ENCODE results near the gene QSOX1. TPM values are rescaled to one million over a fixed set of nuclear protein-coding genes. Genes with fewer than 3 reads are reported as not detected.

Gene QSOX1
- total and polyA plus RNA-seq, 2 of the 4 experiments (the other 2 are of a cell fraction): 102 to 791 TPM

- Histone ChIP-seq H2BK15ac (ENCODE audit: low read depth, low read length) (peak overlapping the region; percentile 75; the same call in 2 of the 3 replicates), H3K56ac (ENCODE audit: extremely low read depth, insufficient read depth, low read length) (peak overlapping the region; percentile 59; the same call in 1 of the 2 replicates), H3K18ac (ENCODE audit: low read depth, low read length) (peak overlapping the region; percentile 92), H2AFZ (replicated peaks; ENCODE audit: low read length, poor library complexity) (peak overlapping the region; percentile 63), H3K9me1 (ENCODE audit: insufficient read depth, low read length) (peaks cover 20% of the 10 kb centered on the region), H3K9me3 (ENCODE audit: control insufficient read depth, insufficient read depth, low read length) (no peaks in the 10 kb centered on the region), H3K27ac (ENCODE audit: insufficient read depth, low read length) (peak overlapping the region; percentile 75), H2BK20ac (ENCODE audit: low read depth, low read length) (peak overlapping the region; percentile 62), H4K91ac (ENCODE audit: insufficient read depth, low read depth, low read length) (peak overlapping the region; percentile 90), H3K9ac (ENCODE audit: low read depth, low read length) (no peak overlapping the region), H3K4ac (ENCODE audit: low read depth, low read length) (peak overlapping the region; percentile 87), H4K20me1 (ENCODE audit: insufficient read depth, low read length) (no peaks in the 10 kb centered on the region), H2AK9ac (replicated peaks; ENCODE audit: low read depth, low read length, poor library complexity) (peak overlapping the region; percentile 80), H3K4me3 (ENCODE audit: insufficient read depth, low read depth, low read length) (no peak overlapping the region), H3K23ac (ENCODE audit: low read depth, low read length) (peak overlapping the region; percentile 61), H3K14ac (replicated peaks; ENCODE audit: low read depth, low read length) (peak overlapping the region; percentile 71), H3K79me1 (ENCODE audit: low read depth in 1 of 2, low read length in 2 of 2) (peaks cover 0 to 12% of the 10 kb centered on the region in 2 experiments; a peak in 3 of 4 replicates), H3K4me1 (ENCODE audit: control insufficient read depth, insufficient read depth, low read length) (peaks cover 38% of the 10 kb centered on the region), H3K27me3 (ENCODE audit: control insufficient read depth, insufficient read depth, low read length) (no peaks in the 10 kb centered on the region), H2BK120ac (ENCODE audit: low read depth, low read length) (peak overlapping the region; percentile 93), H3K4me2 (ENCODE audit: low read depth, low read length) (no peak overlapping the region), H4K8ac (ENCODE audit: low read depth in 2 of 2, low read length in 2 of 2) (peak overlapping the region; percentile 45 to 87), H4K5ac (ENCODE audit: low read depth, low read length) (peak overlapping the region; percentile 83), H2AK5ac (ENCODE audit: low read depth, low read length) (peak overlapping the region; percentile 95), H2BK5ac (ENCODE audit: low read depth, low read length, poor library complexity, severe bottlenecking) (peak overlapping the region; percentile 80), H3K36me3 (ENCODE audit: control insufficient read depth, insufficient read depth, low read length) (no peaks in the 10 kb centered on the region)
- no TSS peak for BruUV-seq (replicated peaks)
- WGBS, 2 experiments (ENCODE audit: extremely low coverage in 2 of 2, insufficient read length in 1 of 2): 90% methylated on average over 7 of the region's 14 CpGs; no CpG with 5 or more reads in 1 of the 2 experiments
- ATAC-seq (ENCODE audit: low read depth) (peak; percentile 5), DNase-seq (peak; percentile 57)
- dilution Hi-C loops (cut with HindIII; ENCODE audit: low sequenced_read_pairs, unreplicated experiment) (no loop called here), intact Hi-C loops (cut with micrococcal nuclease) (no loop called here), in situ Hi-C loops (cut with MboI; ENCODE audit: low sequenced_read_pairs) (no loop called here)
- TF ChIP-seq BHLHE40 (IDR thresholded peaks at IDR 0.05; ENCODE audit: low read depth, low read length): peak; percentile 52; the same call in 1 of the 2 replicates
- peak; percentile 86 for TF ChIP-seq CEBPB (IDR thresholded peaks at IDR 0.05; ENCODE audit: low read depth, low read length)
- TF ChIP-seq SMC3 (IDR thresholded peaks at IDR 0.05; ENCODE audit: low read depth, low read length): no peak
- no peak for TF ChIP-seq USF2 (IDR thresholded peaks at IDR 0.05; ENCODE audit: low read depth, low read length)
- ChIA-PET POLR2A (ENCODE audit: unreplicated experiment) (no interaction called here), CTCF (no interaction called here)
These were observed 37.5 kb upstream of the QSOX1 start for GRCh38 chr1:180116964-180117763.
